Amniotic stem cell (primary cell): ENCODE results near the gene UROC1.

Source experiments
- DNase-seq: peaks from one replicate; lab custom pipeline; 2025; lab: John Stamatoyannopoulos, UW

UROC1 gene

GRCh38 chr3:126478581-126479310, 38.8 kb downstream of the UROC1 start:
- DNase-seq = no peak

- no peak for DNase-seq
Observed at GRCh38 chr3:126477061-126477380, 40.6 kb downstream of the UROC1 start.

GRCh38 chr3:126476166-126477060, 41.2 kb downstream of the UROC1 start:
- no peak for DNase-seq

- DNase-seq = peak; percentile 84
Observed at GRCh38 chr3:126475413-126476114, 42.0 kb downstream of the UROC1 start, which contains the start of gene ZXDC. ZXDC (minus strand) TSS chr3:126475891; CDS start chr3:126475865, 26 bp downstream.

- DNase-seq = no peak
Observed at GRCh38 chr3:126474498-126475412, 42.8 kb downstream of the UROC1 start.

GRCh38 chr3:126473292-126474168, 44.0 kb downstream of the UROC1 start:
- DNase-seq = no peak

- DNase-seq = peak; percentile 8
Observed at GRCh38 chr3:126472277-126473006, 45.1 kb downstream of the UROC1 start.

- no peak for DNase-seq
Observed at GRCh38 chr3:126469479-126469878, 48.1 kb downstream of the UROC1 start.

GRCh38 chr3:126468028-126468891, 49.3 kb downstream of the UROC1 start:
- DNase-seq = no peak

- DNase-seq = no peak
Observed at GRCh38 chr3:126467611-126467955, 50.0 kb downstream of the UROC1 start.

- DNase-seq = no peak
Observed at GRCh38 chr3:126466886-126467610, 50.5 kb downstream of the UROC1 start.

- no peak for DNase-seq
Observed at GRCh38 chr3:126465928-126466544, 51.5 kb downstream of the UROC1 start.

- no peak for DNase-seq
Observed at GRCh38 chr3:126464997-126465396, 52.6 kb downstream of the UROC1 start.

GRCh38 chr3:126464494-126464893, 53.1 kb downstream of the UROC1 start:
- no peak for DNase-seq

- DNase-seq = no peak
Observed at GRCh38 chr3:126464093-126464492, 53.5 kb downstream of the UROC1 start.

- no peak for DNase-seq
Observed at GRCh38 chr3:126463521-126463920, 54.1 kb downstream of the UROC1 start.

GRCh38 chr3:126461450-126462070, 56.0 kb downstream of the UROC1 start:
- DNase-seq = no peak
